ENCODE measurements around the gene P2RX4. TPM values are rescaled to one million over a fixed set of nuclear protein-coding genes. Genes with fewer than 3 reads are reported as not detected.
A peak's percentile ranks its signal among the peaks of the same experiment; 100 is the strongest.
"Not testable (repeated sequence)": the region's sequence is repeated elsewhere in the genome, so short reads cannot be mapped to it uniquely, and the experiment has no call there.

The P2RX4 gene
- total and polyA plus RNA-seq, 9 of the 15 experiments (the other 6 are each of a cell fraction or from before 2014, with no cell fraction given), result 6.6 to 21.5 (median 11.7) TPM

GRCh38 chr12:121282072-121282742 lies 72.3 kb downstream of the P2RX4 start (continued):
- TF ChIP-seq ZBTB43 (CRISPR knock-in tag; IDR thresholded peaks at IDR 0.05) (no peak), ZNF24 (IDR thresholded peaks at IDR 0.05) (no peak), COPS2 (conservative IDR thresholded peaks at IDR 0.05) (no peak), ZNF561 (CRISPR knock-in tag; conservative IDR thresholded peaks at IDR 0.05) (no peak)

GRCh38 chr12:121282910-121283309 lies 73.0 kb downstream of the P2RX4 start:
- in situ Hi-C loops (cut with MboI); H2AFZ ChIP-seq (ENCODE audit: low read depth, low read length); H3K9me1 ChIP-seq (ENCODE audit: control insufficient read depth, insufficient read depth, low read length); H3K36me3 ChIP-seq (ENCODE audit: control insufficient read depth, insufficient read depth, low read length); H3K9me3 ChIP-seq (replicated peaks; ENCODE audit: control insufficient read depth, insufficient read depth, low read depth, low read length); H3K4me3 ChIP-seq; H3K4me2 ChIP-seq (ENCODE audit: insufficient read depth, low read length); CTCF ChIA-PET (ENCODE audit: low intra/inter-chr PET ratio); intact Hi-C loops (cut with micrococcal nuclease); H3K79me2 ChIP-seq (ENCODE audit: control insufficient read depth, insufficient read depth, low read length); H3K27me3 ChIP-seq (ENCODE audit: control insufficient read depth in 2 of 2, insufficient read depth in 2 of 2, low read length in 2 of 2); BruUV-seq (replicated peaks): not testable (repeated sequence)
- peak; percentile 40 to 78 (median 59) for DNase-seq (ENCODE audit: extremely low read depth in 1 of 4, low spot score in 3 of 4)
- POLR2A ChIA-PET, result interaction anchor here (0.6 to 1.3 kb wide), 6 partner anchors 10 to 278 kb away, joined by 3 to 6 read pairs (median 3); no protein-coding TSS in a partner anchor
- FAIRE-seq, result peak; percentile 66
- peak; percentile 90 for ATAC-seq
- 6% methylated on average over 11 of the region's 11 CpGs for WGBS (ENCODE audit: insufficient coverage, low coverage, missing lambda C conversion rate)
- Histone ChIP-seq H4K20me1 (replicated peaks; ENCODE audit: control insufficient read depth, insufficient read depth, low read length) (peaks cover 34% of the 10 kb centered on the region), H3K9ac (ENCODE audit: insufficient read depth in 1 of 2, low read depth in 2 of 2, low read length in 2 of 2) (peak overlapping the region in 1 of 2 experiments; percentile 82; a peak in 2 of 4 replicates), H3K27ac (ENCODE audit: extremely low read depth, low read depth, low read length) (peak overlapping the region; percentile 15; the same call in 1 of the 3 replicates), H3K4me1 (replicated peaks in 1 of 2; ENCODE audit: control insufficient read depth in 2 of 2, insufficient read depth in 2 of 2, low read length in 2 of 2) (peaks cover 13 to 32% of the 10 kb centered on the region in 2 experiments; a peak in 4 of 5 replicates)
- TF ChIP-seq POLR3A (IDR thresholded peaks at IDR 0.05; ENCODE audit: borderline replicate concordance, extremely low read depth, insufficient read depth, insufficient read length) (peak; percentile 12), HMBOX1 (IDR thresholded peaks at IDR 0.05) (0 out of 2 replicates have a peak, but pooled peaks have one; percentile 32), ATF7 (IDR thresholded peaks at IDR 0.05) (0 out of 2 replicates have a peak, but pooled peaks have one; percentile 34), HDAC1 (IDR thresholded peaks at IDR 0.05) (peak in 1 of 2 experiments; percentile 60; a peak in 1 of 4 replicates), KDM1A (IDR thresholded peaks at IDR 0.05) (peak; percentile 85 to 86), KLF1 (tag; IDR thresholded peaks at IDR 0.05) (0 out of 2 replicates have a peak, but pooled peaks have one; percentile 63), ADNP (tag; IDR thresholded peaks at IDR 0.05) (peak; percentile 85), CBFA2T3 (IDR thresholded peaks at IDR 0.05) (peak; percentile 80), DACH1 (IDR thresholded peaks at IDR 0.05; ENCODE audit: partially characterized antibody) (peak; percentile 46), TAL1 (IDR thresholded peaks at IDR 0.05) (peak; percentile 45; the same call in 1 of the 2 replicates), FOSL1 (tag; conservative IDR thresholded peaks at IDR 0.05) (0 out of 2 replicates have a peak, but pooled peaks have one; percentile 12), LCOR (CRISPR knock-in tag; IDR thresholded peaks at IDR 0.05) (peak; percentile 66; the same call in 1 of the 2 replicates), DPF2 (IDR thresholded peaks at IDR 0.05) (peak; percentile 47; the same call in 1 of the 2 replicates), NCOR1 (IDR thresholded peaks at IDR 0.05) (peak; percentile 65; the same call in 1 of the 2 replicates), SOX6 (IDR thresholded peaks at IDR 0.05) (0 out of 2 replicates have a peak, but pooled peaks have one; percentile 40), RCOR1 (IDR thresholded peaks at IDR 0.05; ENCODE audit: borderline replicate concordance in 1 of 2, low read depth in 2 of 2, low read length in 2 of 2) (peak in 1 of 2 experiments; percentile 77; a peak in 2 of 4 replicates), TCF3 (CRISPR knock-in tag; IDR thresholded peaks at IDR 0.05) (peak; percentile 72), ARID1B (IDR thresholded peaks at IDR 0.05) (peak; percentile 66)
